Mucosa of rectum (tissue), 2 donors: Measurements from ENCODE around the gene FAM107A.

ENCODE experiments used
- H3K27ac ChIP-seq, 2 donors: one replicate each; pipeline ENCODE4 v1.7.0; 2013; ENCODE audit warnings: inconsistent platforms in 2 of 2, low read depth in 2 of 2, low read length in 2 of 2
- H3K27me3 ChIP-seq, 2 donors: one replicate each; pipeline ENCODE4 v1.7.0; 2013; ENCODE audit warnings: low read length in 2 of 2; ENCODE audit not compliant: control insufficient read depth in 2 of 2, insufficient read depth in 2 of 2
- H3K36me3 ChIP-seq, 2 donors: one replicate each; pipeline ENCODE4 v1.7.0; 2013; ENCODE audit warnings: low read length in 2 of 2; ENCODE audit not compliant: control insufficient read depth in 2 of 2, insufficient read depth in 2 of 2
- H3K4me1 ChIP-seq, 2 donors: one replicate each; pipeline ENCODE4 v1.7.0; 2013; ENCODE audit warnings: low read length in 2 of 2, mild to moderate bottlenecking in 1 of 2; ENCODE audit not compliant: control insufficient read depth in 2 of 2, insufficient read depth in 2 of 2
- H3K4me3 ChIP-seq, 2 donors: one replicate each; pipeline ENCODE4 v1.7.0; 2013; ENCODE audit warnings: low read length in 2 of 2
- H3K9ac ChIP-seq, 2 donors: one replicate each; pipeline ENCODE4 v1.7.0; 2013; ENCODE audit warnings: low read length in 2 of 2, low read depth in 1 of 2, mild to moderate bottlenecking in 1 of 2
- H3K9me3 ChIP-seq, 2 donors: one replicate each; pipeline ENCODE4 v1.7.0; 2013; ENCODE audit warnings: low read length in 2 of 2; ENCODE audit not compliant: control insufficient read depth in 2 of 2
- donor health status: healthy.
- donor health status: Normal muscosa, but diverticular disease.

The FAM107A gene, protein sequence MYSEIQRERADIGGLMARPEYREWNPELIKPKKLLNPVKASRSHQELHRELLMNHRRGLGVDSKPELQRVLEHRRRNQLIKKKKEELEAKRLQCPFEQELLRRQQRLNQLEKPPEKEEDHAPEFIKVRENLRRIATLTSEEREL

DNA sequence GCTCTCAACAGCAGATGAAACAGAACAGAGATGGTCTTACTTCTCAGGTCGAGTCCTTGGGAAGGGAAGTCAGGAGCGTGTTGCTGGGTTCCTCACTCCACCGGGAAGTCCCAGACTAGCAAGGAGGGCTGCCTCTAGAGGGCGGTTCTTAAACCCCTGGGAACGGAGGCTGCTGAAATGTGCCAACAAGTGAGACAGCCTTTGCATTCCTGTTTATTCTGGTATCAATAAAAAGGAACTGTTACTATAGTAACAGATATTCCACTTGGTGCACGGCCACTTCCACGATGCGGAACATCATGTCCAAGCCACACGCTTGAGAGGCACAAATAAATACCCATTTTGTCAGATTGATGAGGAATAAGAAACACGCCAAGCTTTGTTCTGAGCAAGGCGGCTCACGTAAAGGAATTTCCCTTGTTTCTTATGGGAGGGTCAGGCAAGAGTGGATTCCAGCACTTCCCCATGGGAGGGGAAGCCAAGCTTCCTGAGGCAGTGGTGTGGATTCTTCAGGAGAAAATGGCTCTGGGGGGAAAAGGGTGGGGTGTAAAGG, at the start of gene FAM107A:
Gene FAM107A (minus strand): TSS at position 123 of the 553 bp plus-strand sequence. CDS start 7,531 bp downstream, outside the sequence.
- H3K27me3 ChIP-seq, result no peaks in the 10 kb centered on the region
- H3K9ac ChIP-seq, result peak within 1 kb of the TSS in 1 of 2 donors; percentile 33
- H3K4me1 ChIP-seq, result peaks cover 0 to 10% of the 10 kb centered on the region in 2 donors
- H3K4me3 ChIP-seq, result peak within 1 kb of the TSS; percentile 46 to 47
- H3K9me3 ChIP-seq, result no peaks in the 10 kb centered on the region
- H3K27ac ChIP-seq, result peak within 1 kb of the TSS; percentile 33 to 56
- H3K36me3 ChIP-seq, result no peaks in the 10 kb centered on the region

DNA sequence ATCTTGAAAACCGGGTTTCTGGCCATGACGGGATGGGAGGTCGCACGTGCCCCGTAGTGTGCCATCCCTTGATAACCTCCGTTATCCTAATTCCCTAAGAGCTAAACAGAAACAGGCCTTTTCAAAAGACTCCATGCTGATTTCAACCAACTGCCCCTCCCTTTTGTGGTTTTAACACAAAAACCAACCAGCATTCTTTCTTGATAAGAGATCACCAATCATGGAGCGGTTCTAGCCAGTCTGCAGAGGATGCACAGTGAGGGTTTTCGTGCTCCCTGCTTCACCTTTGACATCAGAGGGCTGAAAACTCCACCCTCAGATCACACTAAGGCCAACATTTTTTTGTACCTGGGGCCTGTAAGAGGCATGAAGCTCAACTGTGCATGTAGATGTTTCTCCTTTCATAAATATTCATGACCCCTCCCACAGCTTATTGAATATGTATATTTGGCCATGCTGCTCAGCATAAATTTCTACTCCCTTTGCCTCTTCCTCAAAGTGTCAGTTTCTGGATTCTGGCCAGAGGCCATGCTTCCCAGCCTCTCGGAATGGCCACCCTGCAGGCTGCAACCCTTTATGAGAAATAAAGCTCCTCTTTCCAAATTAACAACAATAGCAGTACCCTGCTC, 48.1 kb upstream of the FAM107A start:
- no peaks in the 10 kb centered on the region for H3K36me3 ChIP-seq
- H3K4me3 ChIP-seq, result no peak overlapping the region
- H3K9ac ChIP-seq, result no peak overlapping the region
- no peaks in the 10 kb centered on the region for H3K27me3 ChIP-seq
- no peaks in the 10 kb centered on the region for H3K9me3 ChIP-seq
- H3K27ac ChIP-seq, result no peak overlapping the region
- H3K4me1 ChIP-seq, result peaks cover 31 to 32% of the 10 kb centered on the region in 2 donors

DNA sequence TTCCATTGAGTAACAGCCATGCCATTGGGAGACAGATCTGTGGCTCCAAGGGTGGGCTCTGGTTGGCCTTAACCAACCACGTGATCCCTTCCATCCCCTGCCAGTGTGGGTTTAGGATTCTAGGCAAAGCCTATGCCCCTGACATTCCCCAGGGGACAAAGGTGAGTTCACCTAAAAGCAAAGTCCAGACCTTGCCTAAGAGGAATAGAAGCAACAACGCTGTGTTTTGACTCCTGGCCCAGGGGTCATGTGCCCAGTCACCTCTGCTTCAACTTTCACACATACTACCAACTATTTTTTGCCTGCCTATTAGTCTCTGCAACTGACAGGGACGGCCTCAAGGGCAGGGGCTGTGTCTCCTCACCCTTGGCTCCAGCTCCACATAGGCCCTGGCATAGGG, 47.4 kb upstream of the FAM107A start:
- no peak overlapping the region for H3K9ac ChIP-seq
- H3K27me3 ChIP-seq, result no peaks in the 10 kb centered on the region
- no peak overlapping the region for H3K27ac ChIP-seq
- peaks cover 24% of the 10 kb centered on the region in 2 donors for H3K4me1 ChIP-seq
- no peak overlapping the region for H3K4me3 ChIP-seq
- no peaks in the 10 kb centered on the region for H3K9me3 ChIP-seq
- H3K36me3 ChIP-seq, result no peaks in the 10 kb centered on the region

DNA sequence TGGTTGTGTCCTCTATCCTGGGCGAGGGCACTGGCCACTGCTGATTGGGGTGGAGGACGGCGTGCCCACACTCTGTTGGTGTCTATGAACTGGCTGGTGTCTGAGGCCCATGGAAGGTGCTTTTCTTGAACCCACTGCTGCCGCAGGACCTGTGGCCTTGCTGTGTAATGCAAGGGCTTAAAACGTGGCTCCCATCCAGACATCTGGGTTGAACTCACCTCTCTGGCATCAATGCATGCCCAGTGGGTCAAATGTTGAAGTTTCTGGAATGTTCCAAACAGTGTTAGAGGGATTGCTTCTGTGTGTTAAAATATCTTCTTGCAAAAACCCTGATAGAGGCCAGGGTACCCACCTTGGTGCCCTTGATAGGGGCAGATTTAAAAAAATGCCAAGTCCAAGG, 46.8 kb upstream of the FAM107A start:
- Histone ChIP-seq H3K27ac (no peak overlapping the region), H3K9ac (no peak overlapping the region), H3K9me3 (no peaks in the 10 kb centered on the region), H3K4me1 (peaks cover 18 to 19% of the 10 kb centered on the region in 2 donors), H3K27me3 (no peaks in the 10 kb centered on the region), H3K4me3 (no peak overlapping the region), H3K36me3 (no peaks in the 10 kb centered on the region)

GRCh38 chr3:58623478-58623877, 46.3 kb upstream of the FAM107A start:
- peaks cover 13 to 14% of the 10 kb centered on the region in 2 donors for H3K4me1 ChIP-seq
- no peaks in the 10 kb centered on the region for H3K27me3 ChIP-seq
- no peak overlapping the region for H3K27ac ChIP-seq
- H3K36me3 ChIP-seq, result no peaks in the 10 kb centered on the region
- H3K4me3 ChIP-seq, result no peak overlapping the region
- no peak overlapping the region for H3K9ac ChIP-seq
- no peaks in the 10 kb centered on the region for H3K9me3 ChIP-seq

GRCh38 chr3:58622892-58623291, 45.7 kb upstream of the FAM107A start:
- no peaks in the 10 kb centered on the region for H3K9me3 ChIP-seq
- H3K4me3 ChIP-seq, result no peak overlapping the region
- peaks cover 7 to 8% of the 10 kb centered on the region in 2 donors for H3K4me1 ChIP-seq
- H3K9ac ChIP-seq, result no peak overlapping the region
- H3K36me3 ChIP-seq, result no peaks in the 10 kb centered on the region
- no peak overlapping the region for H3K27ac ChIP-seq
- H3K27me3 ChIP-seq, result no peaks in the 10 kb centered on the region

DNA sequence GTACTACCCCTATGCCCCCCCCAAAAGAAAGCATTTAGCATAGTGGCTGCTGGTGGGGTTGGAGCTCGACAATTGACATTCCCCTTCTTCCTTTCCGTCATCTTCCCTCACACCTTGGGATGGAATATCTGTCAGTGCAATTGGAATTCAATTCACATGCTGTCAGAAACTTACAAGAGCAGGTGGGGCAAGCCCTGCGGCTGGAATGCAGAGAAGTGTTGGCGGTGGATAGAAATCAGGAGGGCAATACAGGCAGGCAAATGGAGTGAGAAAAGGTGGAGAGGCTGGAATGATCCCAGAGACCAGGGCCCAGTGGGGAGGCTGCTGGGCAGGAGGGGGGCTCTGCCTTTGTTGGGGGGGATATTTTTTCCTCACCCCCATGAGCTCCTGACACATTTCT, 45.2 kb upstream of the FAM107A start:
- Histone ChIP-seq H3K4me3 (no peak overlapping the region), H3K9me3 (no peaks in the 10 kb centered on the region), H3K4me1 (peaks cover 3 to 4% of the 10 kb centered on the region in 2 donors), H3K27ac (no peak overlapping the region), H3K9ac (no peak overlapping the region), H3K27me3 (no peaks in the 10 kb centered on the region), H3K36me3 (no peaks in the 10 kb centered on the region)

GRCh38 chr3:58621086-58621830, 44.1 kb upstream of the FAM107A start:
- Histone ChIP-seq H3K9me3 (no peaks in the 10 kb centered on the region), H3K4me3 (no peak overlapping the region), H3K27ac (no peak overlapping the region), H3K9ac (no peak overlapping the region), H3K36me3 (no peaks in the 10 kb centered on the region), H3K4me1 (no peaks in the 10 kb centered on the region), H3K27me3 (no peaks in the 10 kb centered on the region)

DNA sequence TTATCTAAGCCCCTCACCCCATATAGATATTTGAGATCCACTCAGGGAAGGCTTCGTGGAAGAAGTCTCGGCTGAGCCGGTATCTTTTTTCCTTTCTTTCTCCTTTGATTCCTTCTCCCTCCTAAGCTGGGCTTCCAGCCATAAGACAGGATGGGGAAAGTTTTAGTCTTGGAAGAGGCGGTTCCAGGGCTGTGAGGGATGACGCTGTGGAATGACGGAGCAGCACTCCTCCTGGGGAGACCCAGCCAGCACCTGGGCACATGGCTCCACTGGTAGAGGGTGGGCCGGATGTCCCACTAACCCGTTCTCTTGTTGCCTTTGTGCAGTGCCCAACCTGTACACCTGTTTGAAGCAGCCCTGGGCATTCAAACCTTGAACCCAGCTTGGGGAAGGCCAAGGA, 43.2 kb upstream of the FAM107A start:
- no peak overlapping the region for H3K4me3 ChIP-seq
- H3K4me1 ChIP-seq, result no peaks in the 10 kb centered on the region
- H3K27me3 ChIP-seq, result no peaks in the 10 kb centered on the region
- no peaks in the 10 kb centered on the region for H3K9me3 ChIP-seq
- H3K27ac ChIP-seq, result no peak overlapping the region
- no peaks in the 10 kb centered on the region for H3K36me3 ChIP-seq
- no peak overlapping the region for H3K9ac ChIP-seq

DNA sequence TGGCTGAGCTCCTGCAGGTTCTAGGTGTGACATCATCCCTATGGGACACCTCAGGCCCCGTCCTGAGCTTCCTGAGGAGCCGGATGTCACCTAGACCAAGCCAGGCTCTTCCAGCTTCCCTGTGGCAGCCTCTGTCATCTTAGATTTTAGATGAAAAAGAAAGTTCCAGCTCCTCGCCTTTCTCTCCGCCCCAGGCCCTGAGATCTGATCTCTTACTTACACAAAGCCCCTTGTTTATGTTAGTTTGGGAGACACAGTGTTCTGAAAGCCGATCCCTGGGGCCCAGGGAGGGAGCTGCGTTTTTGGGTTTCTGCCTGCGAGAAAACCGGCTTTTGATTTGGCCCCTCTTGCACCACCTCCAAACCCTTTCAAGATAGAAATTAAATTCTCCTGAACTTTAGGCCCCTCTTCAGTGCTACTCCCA, 40.2 kb upstream of the FAM107A start:
- no peak overlapping the region for H3K9ac ChIP-seq
- H3K27ac ChIP-seq, result peak overlapping the region in 1 of 2 donors; percentile 16
- H3K4me3 ChIP-seq, result no peak overlapping the region

More for the DNA sequence above, 40.2 kb upstream of the FAM107A start:
- Histone ChIP-seq H3K27me3 (no peaks in the 10 kb centered on the region), H3K36me3 (no peaks in the 10 kb centered on the region), H3K9me3 (no peaks in the 10 kb centered on the region), H3K4me1 (no peaks in the 10 kb centered on the region)
